Measurements from ENCODE around the gene PID1.
"Not testable (repeated sequence)": the region's sequence is repeated elsewhere in the genome, so short reads cannot be mapped to it uniquely, and the experiment has no call there.

Gene PID1

GRCh38 chr2:229104974-229105387 lies 166.1 kb downstream of the PID1 start:
- no peak for DNase-seq

GRCh38 chr2:229104025-229104424 lies 167.1 kb downstream of the PID1 start:
- DNase-seq, result no peak

GRCh38 chr2:229101314-229101713 lies 169.8 kb downstream of the PID1 start:
- DNase-seq, result no peak

- no peak for DNase-seq
These were observed 171.9 kb downstream of the PID1 start for GRCh38 chr2:229099231-229099630.

GRCh38 chr2:229098801-229099200 lies 172.3 kb downstream of the PID1 start:
- DNase-seq, result no peak

- DNase-seq, result no peak
These were observed 174.5 kb downstream of the PID1 start for GRCh38 chr2:229096409-229097066.

GRCh38 chr2:229095472-229095871 lies 175.6 kb downstream of the PID1 start:
- no peak for DNase-seq

- no peak for DNase-seq
These were observed 180.9 kb downstream of the PID1 start for GRCh38 chr2:229090225-229090624.

- DNase-seq, result no peak
These were observed 181.3 kb downstream of the PID1 start for GRCh38 chr2:229089776-229090175.

- no peak for DNase-seq
These were observed 182.0 kb downstream of the PID1 start for GRCh38 chr2:229088966-229089700.

- no peak for DNase-seq
These were observed 182.6 kb downstream of the PID1 start for GRCh38 chr2:229088517-229088913.

GRCh38 chr2:229087843-229088516 lies 183.1 kb downstream of the PID1 start:
- no peak for DNase-seq

- DNase-seq, result no peak
These were observed 183.8 kb downstream of the PID1 start for GRCh38 chr2:229087267-229087666.

- DNase-seq, result no peak
These were observed 185.6 kb downstream of the PID1 start for GRCh38 chr2:229085439-229085838.

- DNase-seq, result no peak
These were observed 186.6 kb downstream of the PID1 start for GRCh38 chr2:229084447-229084846.

- no peak for DNase-seq
These were observed 187.3 kb downstream of the PID1 start for GRCh38 chr2:229083606-229084340.

- DNase-seq, result no peak
These were observed 189.7 kb downstream of the PID1 start for GRCh38 chr2:229081411-229081810.

- DNase-seq, result no peak
These were observed 190.9 kb downstream of the PID1 start for GRCh38 chr2:229080172-229080571.

GRCh38 chr2:229076886-229077285 lies 194.2 kb downstream of the PID1 start:
- DNase-seq, result not testable (repeated sequence)

- no peak for DNase-seq
These were observed 197.2 kb downstream of the PID1 start for GRCh38 chr2:229073935-229074334.

- DNase-seq, result no peak
These were observed 199.7 kb downstream of the PID1 start for GRCh38 chr2:229071292-229071976.

- DNase-seq, result no peak
These were observed 204.9 kb downstream of the PID1 start for GRCh38 chr2:229066121-229066715.
